GM12873 (cell line): ENCODE measurements around the gene FMO5.

Source experiments
- TF ChIP-seq, protein P1 (sequence below): IDR thresholded peaks from 2 replicates; pipeline ENCODE4 v1.5.1; 2012; ENCODE audit warnings: low read depth, mild to moderate bottlenecking, moderate library complexity, low read length, control low read depth; ENCODE audit not compliant: insufficient read depth; ENCODE audit errors: missing control alignments

Gene FMO5

DNA sequence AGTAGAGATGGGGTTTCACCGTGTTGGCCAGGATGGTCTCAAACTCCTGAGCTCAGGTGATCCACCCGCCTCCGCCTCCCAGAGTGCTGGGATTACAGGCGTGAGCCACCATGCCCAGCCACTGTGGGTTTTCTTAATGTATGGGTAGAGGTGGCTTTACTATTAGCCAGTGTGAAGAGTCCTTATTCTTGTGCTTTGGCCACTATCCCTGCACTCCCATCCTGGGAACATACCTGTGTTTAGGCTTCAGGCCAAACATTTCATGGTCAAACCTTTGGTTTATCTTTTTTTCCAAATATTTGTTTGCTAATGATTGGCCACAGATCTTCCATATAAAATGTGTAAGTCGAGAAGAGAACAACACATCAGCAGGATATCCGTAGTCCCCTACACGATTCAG is 16.5 kb downstream of the FMO5 start:
- TF ChIP-seq, protein P1, sequence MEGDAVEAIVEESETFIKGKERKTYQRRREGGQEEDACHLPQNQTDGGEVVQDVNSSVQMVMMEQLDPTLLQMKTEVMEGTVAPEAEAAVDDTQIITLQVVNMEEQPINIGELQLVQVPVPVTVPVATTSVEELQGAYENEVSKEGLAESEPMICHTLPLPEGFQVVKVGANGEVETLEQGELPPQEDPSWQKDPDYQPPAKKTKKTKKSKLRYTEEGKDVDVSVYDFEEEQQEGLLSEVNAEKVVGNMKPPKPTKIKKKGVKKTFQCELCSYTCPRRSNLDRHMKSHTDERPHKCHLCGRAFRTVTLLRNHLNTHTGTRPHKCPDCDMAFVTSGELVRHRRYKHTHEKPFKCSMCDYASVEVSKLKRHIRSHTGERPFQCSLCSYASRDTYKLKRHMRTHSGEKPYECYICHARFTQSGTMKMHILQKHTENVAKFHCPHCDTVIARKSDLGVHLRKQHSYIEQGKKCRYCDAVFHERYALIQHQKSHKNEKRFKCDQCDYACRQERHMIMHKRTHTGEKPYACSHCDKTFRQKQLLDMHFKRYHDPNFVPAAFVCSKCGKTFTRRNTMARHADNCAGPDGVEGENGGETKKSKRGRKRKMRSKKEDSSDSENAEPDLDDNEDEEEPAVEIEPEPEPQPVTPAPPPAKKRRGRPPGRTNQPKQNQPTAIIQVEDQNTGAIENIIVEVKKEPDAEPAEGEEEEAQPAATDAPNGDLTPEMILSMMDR, result no peak

DNA sequence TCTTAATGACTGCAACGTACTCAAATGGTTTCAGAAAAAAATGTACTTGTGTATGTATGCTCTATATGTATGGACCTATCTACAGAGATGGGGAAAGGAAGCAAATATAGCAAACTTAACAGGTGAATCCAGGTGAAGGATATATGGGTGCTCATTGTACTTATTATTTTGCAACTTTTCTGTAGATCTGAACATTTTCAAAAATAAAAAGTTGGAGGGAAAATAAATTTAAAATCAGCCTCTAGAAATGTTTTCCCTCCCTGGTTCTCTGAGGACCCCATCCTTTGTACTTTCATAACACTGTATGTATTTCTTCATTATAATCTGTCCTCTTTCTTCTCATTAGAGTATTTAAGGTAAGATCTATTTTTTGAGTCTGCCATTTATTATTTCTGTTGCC is 17.9 kb downstream of the FMO5 start:
- TF ChIP-seq, protein P1, result no peak

DNA sequence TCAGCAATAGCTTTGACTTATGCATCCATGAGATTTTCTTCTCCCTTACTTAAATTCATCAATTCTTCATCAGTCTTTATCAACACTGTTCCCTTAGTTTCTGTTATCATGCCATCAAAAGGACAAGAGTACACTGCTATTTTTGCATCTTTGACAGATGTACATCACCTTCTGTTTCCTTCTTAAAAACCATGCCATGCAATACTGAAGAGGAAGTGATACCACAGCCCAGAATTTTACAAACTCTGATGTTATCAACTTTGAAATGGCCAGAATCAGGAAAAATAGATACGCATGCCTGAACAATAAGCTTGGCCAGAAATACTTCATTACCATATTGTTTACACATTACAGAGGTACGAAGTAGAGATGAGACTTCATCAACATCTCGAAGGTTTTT is 21.1 kb downstream of the FMO5 start:
- TF ChIP-seq, protein P1, result no peak

DNA sequence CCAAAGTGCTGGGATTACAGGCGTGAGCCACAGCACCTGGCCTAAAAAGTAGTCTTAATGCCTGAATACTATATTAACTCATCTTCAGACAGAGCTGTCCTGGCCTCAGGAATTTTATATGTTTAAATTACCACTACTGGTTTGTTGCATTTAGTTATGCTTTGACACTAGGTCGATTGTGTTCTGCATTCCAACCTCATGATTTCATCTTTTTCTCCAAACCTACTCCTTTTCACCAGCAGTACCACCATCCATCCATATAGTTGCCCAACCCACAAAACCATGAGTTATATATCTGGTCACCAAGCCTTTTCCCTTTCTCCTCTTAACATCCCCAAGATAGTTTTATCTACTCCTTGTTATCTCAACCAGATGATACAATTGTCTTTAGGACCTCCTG is 22.6 kb downstream of the FMO5 start:
- TF ChIP-seq, protein P1, result no peak

DNA sequence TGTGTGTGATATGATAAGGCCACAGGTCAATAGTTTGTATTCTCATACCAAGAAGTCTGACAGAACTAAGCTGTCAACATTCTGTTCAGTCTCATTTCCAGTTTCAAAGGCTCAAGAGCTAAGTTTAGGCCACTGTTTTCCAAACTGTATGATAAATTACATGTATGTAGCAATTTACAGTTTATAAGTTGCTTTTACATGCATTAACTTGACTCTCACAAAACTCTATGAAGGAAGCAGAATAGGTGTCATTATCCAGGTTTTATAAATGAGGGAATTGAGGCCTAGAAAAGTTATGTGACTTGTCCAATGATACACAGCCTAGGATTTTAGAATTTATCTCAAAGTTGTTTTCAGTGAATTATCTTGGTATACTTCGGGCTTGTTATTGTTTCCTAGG is 23.4 kb downstream of the FMO5 start:
- TF ChIP-seq, protein P1, result no peak

DNA sequence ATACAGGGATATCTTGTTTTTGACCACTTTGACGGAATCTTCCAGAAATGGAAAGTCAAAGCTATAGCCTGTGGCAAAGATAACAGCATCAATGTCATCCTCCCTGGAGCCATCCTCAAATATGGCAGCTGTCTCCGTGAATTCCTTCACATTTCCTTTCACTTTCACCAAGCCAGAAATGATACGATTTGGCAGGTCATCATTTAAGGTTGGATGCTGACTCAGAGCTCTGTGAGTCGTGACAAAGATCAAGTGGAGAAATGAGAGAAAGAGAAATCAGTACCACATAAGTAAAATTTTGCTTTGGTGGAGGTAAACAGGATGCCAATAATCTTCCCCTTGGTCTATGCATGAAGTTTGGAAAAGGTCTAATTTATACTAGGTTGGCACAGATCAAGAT is 23.9 kb downstream of the FMO5 start:
- TF ChIP-seq, protein P1, result no peak

DNA sequence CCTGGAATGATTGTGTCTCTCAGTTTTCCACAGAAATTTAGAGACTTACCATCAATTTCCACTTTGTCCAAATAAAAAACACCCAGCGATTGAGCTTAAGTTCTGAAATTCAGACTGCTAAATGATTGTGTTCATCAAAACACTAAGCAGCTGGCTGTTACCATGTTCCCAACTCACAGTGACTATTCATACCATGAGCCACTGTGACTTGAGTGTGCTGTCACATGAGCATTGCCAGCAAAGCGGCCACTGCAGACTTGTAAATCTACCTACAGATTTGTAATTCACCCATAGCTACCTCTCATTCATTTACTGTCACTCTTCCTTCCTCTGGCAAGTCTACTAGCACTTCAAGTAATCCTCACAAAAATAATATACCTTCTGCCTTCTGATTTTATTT is 35.6 kb downstream of the FMO5 start:
- TF ChIP-seq, protein P1, result no peak
